Testis (tissue), 3 donors: Measurements from ENCODE around the gene DIDO1. TPM values are rescaled to one million over a fixed set of nuclear protein-coding genes. Genes with fewer than 3 reads are reported as not detected.

Experiments used
- DNase-seq: peaks from one replicate; pipeline ENCODE4 v3.0.0-alpha.2; 2019
- H3K27ac ChIP-seq, 2 donors: fragments of 200-600 bp; sonication (generic); one replicate each; pipeline ENCODE4 v1.5.1; 2019
- H3K27me3 ChIP-seq: fragments of 200-600 bp; sonication (generic); one replicate; pipeline ENCODE4 v1.5.1; 2019
- H3K36me3 ChIP-seq: fragments of 200-600 bp; sonication (generic); one replicate; pipeline ENCODE4 v1.5.1; 2017; ENCODE audit warnings: low read depth; ENCODE audit errors: missing control alignments
- H3K4me1 ChIP-seq: fragments of 200-600 bp; sonication (generic); one replicate; pipeline ENCODE4 v1.5.1; 2019
- H3K4me3 ChIP-seq, 2 donors: fragments of 200-600 bp; sonication (generic); one replicate each; pipeline ENCODE4 v1.5.1; 2017 to 2019
- H3K9me3 ChIP-seq: fragments of 200-600 bp; sonication (generic); one replicate; pipeline ENCODE4 v1.5.1; 2017
- POLR2A ChIP-seq: fragments of 450-650 bp; IDR thresholded peaks from one replicate; pipeline ENCODE4 v1.6.1; 2017; ENCODE audit warnings: antibody characterized with exemption, mild to moderate bottlenecking, moderate library complexity
- WGBS, 2 donors: methylation state at CpG; one replicate each; pipeline ENCODE4 v1.1.5; 2018; 5-methylcytosine and 5-hydroxymethylcytosine counted together
- intact Hi-C: fragments of 100-400 bp; cut with DNase I; formaldehyde crosslinking; loops from one replicate; pipeline ENCODE4 v1.15.1; 2023; ENCODE audit warnings: low total_unique reads
- polyA plus RNA-seq: library from polyadenylated mRNA; stranded (reverse); fragments of 350-450 nt; fragmentation: Illumina TruSeq; extraction: RNeasy Lipid Tissue Mini Kit (QIAGEN cat#74804); gene quantifications from one replicate; pipeline ENCODE4 v1.2.3, GENCODE V29; 2014; ENCODE audit warnings: low read depth, low replicate concordance; ENCODE audit not compliant: insufficient read depth
- total RNA-seq, 2 donors: library from RNA; depleted of rRNA; stranded (reverse); fragments of >200 nt; gene quantifications; one replicate each; pipeline ENCODE4 v1.2.3, GENCODE V29; 2016
- TF ChIP-seq, protein P1 (sequence below), 3 experiments: fragments of 450-650 bp in 2 of 3; fragments of 200-600 bp in 1 of 3; sonication (generic) in 1 of 3; IDR thresholded peaks; one replicate each; pipeline ENCODE4 v1.5.1; 2016 to 2019; ENCODE audit warnings: antibody characterized with exemption in 3 of 3, mild to moderate bottlenecking in 2 of 3, moderate library complexity in 1 of 3

The DIDO1 gene
- total and polyA plus RNA-seq, 3 donors from 2014 or later = 50.5 to 99.7 (median 98.6) TPM

DNA sequence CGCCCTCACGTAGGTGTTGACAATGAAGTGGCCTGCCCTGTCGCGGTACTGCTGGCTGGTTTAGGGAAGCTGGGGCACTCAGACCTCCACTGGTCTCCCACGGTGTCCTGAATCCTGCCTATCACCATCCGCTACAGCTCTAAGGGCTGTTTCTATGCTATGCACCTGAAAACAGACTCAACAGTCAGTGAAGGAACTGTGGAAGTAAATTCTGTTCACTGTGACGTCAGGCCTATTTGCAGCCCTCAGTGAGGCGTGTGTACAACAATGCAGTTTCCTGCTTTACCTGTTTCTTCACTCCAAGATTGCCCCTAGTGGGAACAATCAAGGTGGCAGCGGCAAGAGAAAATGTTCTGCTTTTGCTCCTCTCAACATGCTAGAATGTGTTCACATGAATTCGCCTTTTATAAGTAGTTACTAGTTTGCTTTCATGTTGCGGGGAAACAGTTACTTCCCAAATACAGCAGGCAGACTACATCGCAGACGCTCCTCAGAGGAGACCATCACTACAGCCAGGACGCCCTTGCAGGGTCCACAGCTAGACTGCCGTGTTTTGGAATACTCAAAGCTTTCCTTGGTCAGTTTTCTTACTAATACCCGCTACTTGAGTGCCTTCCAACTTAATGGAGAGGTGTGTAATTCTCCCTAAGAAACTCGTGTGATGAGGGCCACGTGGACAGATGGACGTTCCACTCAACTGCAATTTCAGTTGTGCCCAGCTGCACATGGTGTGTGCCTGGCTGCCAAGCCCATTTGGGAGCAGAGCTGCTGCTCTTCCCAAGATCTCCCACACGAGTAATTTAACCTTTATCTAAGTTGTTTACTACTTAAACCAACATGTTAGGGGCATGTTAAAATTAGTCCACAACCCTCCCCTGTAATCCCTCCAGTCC, 25.4 kb downstream of the DIDO1 start:
- no peak overlapping the region for H3K4me3 ChIP-seq
- H3K27ac ChIP-seq = no peak overlapping the region
- peaks cover 10% of the 10 kb centered on the region for H3K4me1 ChIP-seq
- H3K9me3 ChIP-seq = no peaks in the 10 kb centered on the region
- 54 to 60% methylated on average over 20 of the region's 20 CpGs for WGBS, 2 donors
- no peak for DNase-seq
- intact Hi-C loops = no loop called here
- no peaks in the 10 kb centered on the region for H3K36me3 ChIP-seq
- H3K27me3 ChIP-seq = no peaks in the 10 kb centered on the region
- TF ChIP-seq, protein P1, sequence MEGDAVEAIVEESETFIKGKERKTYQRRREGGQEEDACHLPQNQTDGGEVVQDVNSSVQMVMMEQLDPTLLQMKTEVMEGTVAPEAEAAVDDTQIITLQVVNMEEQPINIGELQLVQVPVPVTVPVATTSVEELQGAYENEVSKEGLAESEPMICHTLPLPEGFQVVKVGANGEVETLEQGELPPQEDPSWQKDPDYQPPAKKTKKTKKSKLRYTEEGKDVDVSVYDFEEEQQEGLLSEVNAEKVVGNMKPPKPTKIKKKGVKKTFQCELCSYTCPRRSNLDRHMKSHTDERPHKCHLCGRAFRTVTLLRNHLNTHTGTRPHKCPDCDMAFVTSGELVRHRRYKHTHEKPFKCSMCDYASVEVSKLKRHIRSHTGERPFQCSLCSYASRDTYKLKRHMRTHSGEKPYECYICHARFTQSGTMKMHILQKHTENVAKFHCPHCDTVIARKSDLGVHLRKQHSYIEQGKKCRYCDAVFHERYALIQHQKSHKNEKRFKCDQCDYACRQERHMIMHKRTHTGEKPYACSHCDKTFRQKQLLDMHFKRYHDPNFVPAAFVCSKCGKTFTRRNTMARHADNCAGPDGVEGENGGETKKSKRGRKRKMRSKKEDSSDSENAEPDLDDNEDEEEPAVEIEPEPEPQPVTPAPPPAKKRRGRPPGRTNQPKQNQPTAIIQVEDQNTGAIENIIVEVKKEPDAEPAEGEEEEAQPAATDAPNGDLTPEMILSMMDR (IDR thresholded peaks at IDR 0.05) = no peak
- no peak for TF ChIP-seq POLR2A

DNA sequence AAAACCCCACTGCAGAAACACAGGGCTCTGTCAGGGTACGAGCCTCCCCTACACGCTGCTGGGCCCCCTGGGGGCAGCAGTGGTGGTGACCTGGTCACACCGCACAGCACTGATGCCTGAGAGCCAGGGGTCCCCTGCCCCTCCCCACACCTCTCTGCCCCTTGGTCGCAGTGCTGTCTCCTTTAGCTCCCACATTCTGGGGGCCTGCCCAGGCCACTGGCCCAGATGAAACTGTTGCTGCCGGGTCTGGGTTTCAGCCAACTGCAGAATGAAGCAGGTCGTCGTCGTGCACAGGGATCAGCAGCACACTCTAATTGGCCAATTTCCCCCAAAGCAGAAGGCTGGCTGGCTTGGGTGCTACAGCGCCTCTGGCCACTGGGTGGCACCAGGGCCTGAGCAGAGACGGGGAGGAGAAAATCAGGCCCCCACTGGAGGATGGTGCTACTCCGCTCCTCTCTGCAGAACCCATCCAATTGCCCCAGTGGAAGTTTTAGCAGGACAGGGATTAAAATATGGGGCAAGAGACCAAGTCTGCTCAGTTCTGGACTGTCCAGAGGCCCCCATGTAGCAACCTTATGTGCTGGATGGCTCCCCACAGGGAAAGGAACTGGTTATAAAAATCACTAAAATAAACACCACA, 26.1 kb downstream of the DIDO1 start:
- no peak for TF ChIP-seq POLR2A
- TF ChIP-seq, protein P1 (IDR thresholded peaks at IDR 0.05) = peak; percentile 75 to 88 (median 83)
- WGBS, 2 donors = 8 to 16% methylated on average over 9 of the region's 11 CpGs
- H3K9me3 ChIP-seq = no peaks in the 10 kb centered on the region
- peaks cover 10% of the 10 kb centered on the region for H3K4me1 ChIP-seq
- no peaks in the 10 kb centered on the region for H3K27me3 ChIP-seq
- no peaks in the 10 kb centered on the region for H3K36me3 ChIP-seq
- intact Hi-C loops = no loop called here
- H3K27ac ChIP-seq = no peak overlapping the region
- DNase-seq = peak; percentile 82
- H3K4me3 ChIP-seq = no peak overlapping the region

DNA sequence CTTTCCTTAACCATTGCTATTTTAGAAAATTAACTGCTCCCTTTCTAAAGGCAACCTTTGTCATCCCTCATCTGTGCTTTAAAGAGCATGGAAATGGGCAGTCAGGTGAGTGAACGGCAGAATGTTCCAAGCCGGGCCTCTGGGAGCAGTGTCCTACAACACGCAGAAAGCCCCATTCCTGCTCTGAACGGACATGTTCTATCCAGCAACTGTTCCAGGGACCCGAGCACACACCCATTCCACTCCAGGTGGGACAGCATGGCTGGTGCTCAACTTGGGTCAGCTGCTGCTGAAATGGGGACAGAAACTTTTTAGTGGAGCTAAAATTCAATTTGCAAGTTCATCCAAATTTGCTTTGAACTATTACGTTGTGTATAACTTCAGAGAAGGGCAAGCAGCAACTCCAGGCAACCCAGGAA, 26.7 kb downstream of the DIDO1 start:
- Histone ChIP-seq H3K4me3 (no peak overlapping the region), H3K4me1 (peaks cover 10% of the 10 kb centered on the region), H3K36me3 (no peaks in the 10 kb centered on the region), H3K27me3 (no peaks in the 10 kb centered on the region), H3K9me3 (no peaks in the 10 kb centered on the region), H3K27ac (no peak overlapping the region)
- intact Hi-C loops = no loop called here
- WGBS, 2 donors = 23 to 38% methylated on average over 6 of the region's 6 CpGs
- peak; percentile 60 for DNase-seq
- TF ChIP-seq POLR2A = no peak

DNA sequence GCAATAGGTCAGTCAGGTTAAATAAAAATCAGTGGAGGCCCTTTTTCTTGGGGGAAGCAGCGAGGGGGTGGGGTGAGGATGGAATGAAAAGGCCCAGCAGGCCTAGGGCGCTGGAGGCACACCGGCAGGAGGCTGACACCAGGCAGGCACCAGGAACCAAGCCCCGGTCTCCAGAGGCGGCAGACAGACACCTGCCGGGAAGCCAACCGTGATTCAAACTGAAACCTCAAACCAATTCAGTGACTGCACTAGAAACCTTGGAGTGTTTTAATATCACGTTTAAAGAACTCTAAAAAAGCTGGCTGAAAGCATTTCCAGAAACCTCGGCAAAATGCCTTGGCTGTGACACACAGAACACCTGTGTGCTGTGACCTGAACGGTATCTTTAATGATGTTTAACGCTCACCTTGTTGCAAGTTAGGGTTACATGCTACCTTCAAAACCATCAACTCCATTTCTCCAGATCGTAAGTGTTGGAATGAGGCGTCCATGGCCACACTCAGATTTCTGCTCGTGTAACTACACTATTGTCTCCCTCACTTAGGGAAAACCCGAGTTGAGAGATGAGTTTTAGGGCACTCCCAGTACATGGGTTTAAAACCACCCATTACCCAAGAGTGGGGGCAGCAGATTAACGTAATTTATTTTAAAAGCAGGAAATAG, 27.2 kb downstream of the DIDO1 start:
- Histone ChIP-seq H3K36me3 (no peaks in the 10 kb centered on the region), H3K9me3 (no peaks in the 10 kb centered on the region), H3K4me1 (peaks cover 10% of the 10 kb centered on the region), H3K27me3 (no peaks in the 10 kb centered on the region), H3K27ac (no peak overlapping the region), H3K4me3 (no peak overlapping the region)
- no peak for DNase-seq
- intact Hi-C loops = no loop called here
- 46 to 56% methylated on average over 16 of the region's 16 CpGs for WGBS, 2 donors
- TF ChIP-seq, protein P1 (IDR thresholded peaks at IDR 0.05) = no peak
- no peak for TF ChIP-seq POLR2A
